Measurements from ENCODE around the gene TUBG1.

DNA sequence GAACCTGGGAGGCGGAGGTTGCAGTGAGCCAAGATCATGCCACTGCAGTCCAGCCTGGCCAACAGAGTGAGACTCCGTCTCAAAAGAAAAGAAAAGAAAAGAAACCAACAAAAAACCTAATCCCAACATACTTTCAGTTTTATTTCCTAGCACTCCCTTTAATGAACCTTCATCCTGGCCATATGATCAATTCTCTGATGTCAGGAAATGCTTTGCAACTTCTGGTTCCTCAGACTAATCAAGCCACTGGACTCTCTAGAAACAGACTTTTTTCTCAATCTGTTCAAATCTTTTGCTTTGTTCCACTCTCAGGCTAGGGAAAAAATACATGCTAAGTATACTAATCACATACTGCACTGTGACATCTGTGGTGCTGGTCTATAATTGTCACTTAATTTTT lies 18.6 kb upstream of the TUBG1 start:
- no peak for TF ChIP-seq GABPA (IDR thresholded peaks at IDR 0.05; ENCODE audit: borderline replicate concordance, insufficient read depth, low read length)
- no peak for TF ChIP-seq POLR2A (IDR thresholded peaks at IDR 0.05; ENCODE audit: control extremely low read depth in 1 of 2, low read depth in 2 of 2, low read length in 2 of 2)
- TF ChIP-seq JUND (IDR thresholded peaks at IDR 0.05; ENCODE audit: low read length) = no peak
- TF ChIP-seq, protein P1, sequence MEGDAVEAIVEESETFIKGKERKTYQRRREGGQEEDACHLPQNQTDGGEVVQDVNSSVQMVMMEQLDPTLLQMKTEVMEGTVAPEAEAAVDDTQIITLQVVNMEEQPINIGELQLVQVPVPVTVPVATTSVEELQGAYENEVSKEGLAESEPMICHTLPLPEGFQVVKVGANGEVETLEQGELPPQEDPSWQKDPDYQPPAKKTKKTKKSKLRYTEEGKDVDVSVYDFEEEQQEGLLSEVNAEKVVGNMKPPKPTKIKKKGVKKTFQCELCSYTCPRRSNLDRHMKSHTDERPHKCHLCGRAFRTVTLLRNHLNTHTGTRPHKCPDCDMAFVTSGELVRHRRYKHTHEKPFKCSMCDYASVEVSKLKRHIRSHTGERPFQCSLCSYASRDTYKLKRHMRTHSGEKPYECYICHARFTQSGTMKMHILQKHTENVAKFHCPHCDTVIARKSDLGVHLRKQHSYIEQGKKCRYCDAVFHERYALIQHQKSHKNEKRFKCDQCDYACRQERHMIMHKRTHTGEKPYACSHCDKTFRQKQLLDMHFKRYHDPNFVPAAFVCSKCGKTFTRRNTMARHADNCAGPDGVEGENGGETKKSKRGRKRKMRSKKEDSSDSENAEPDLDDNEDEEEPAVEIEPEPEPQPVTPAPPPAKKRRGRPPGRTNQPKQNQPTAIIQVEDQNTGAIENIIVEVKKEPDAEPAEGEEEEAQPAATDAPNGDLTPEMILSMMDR (IDR thresholded peaks at IDR 0.05; ENCODE audit: control extremely low read depth in 1 of 3, insufficient read depth in 1 of 3, low read depth in 1 of 3, low read length in 3 of 3) = no peak
- no peak for TF ChIP-seq POLR2AphosphoS5 (IDR thresholded peaks at IDR 0.05; ENCODE audit: low read depth, low read length)
- TF ChIP-seq RFX5 (IDR thresholded peaks at IDR 0.05; ENCODE audit: borderline replicate concordance, low read depth, low read length) = no peak
- no peak for TF ChIP-seq RAD21 (IDR thresholded peaks at IDR 0.05 in 1 of 2, conservative IDR thresholded peaks at IDR 0.05 in 1 of 2; ENCODE audit: low read depth in 2 of 2, low read length in 2 of 2)
- no peak for TF ChIP-seq SIN3A (conservative IDR thresholded peaks at IDR 0.05 in 1 of 2, IDR thresholded peaks at IDR 0.05 in 1 of 2; ENCODE audit: low read depth in 1 of 2, low read length in 2 of 2)
- no peak for TF ChIP-seq NRF1 (IDR thresholded peaks at IDR 0.05; ENCODE audit: low read depth, low read length)

Measured in H1 (cell line).